Upper lobe of left lung (tissue), 4 donors: ENCODE measurements around the gene PHGDH.

Experiments
- CTCF ChIP-seq, 6 experiments: fragments of 450-650 bp in 4 of 6; fragments of 200-600 bp in 2 of 6; sonication (generic) in 2 of 6; IDR thresholded peaks; one replicate each; pipeline ENCODE4 v1.5.1; 2016 to 2019; ENCODE audit warnings: antibody characterized with exemption in 6 of 6
- EP300 ChIP-seq, 4 donors: sonication (generic); formaldehyde crosslinking; IDR thresholded peaks; one replicate each; pipeline ENCODE4 v1.5.1; 2017; ENCODE audit warnings: antibody characterized with exemption in 4 of 4, control low read depth in 2 of 4
- POLR2A ChIP-seq, 4 donors: fragments of 450-650 bp; IDR thresholded peaks; one replicate each; pipeline ENCODE4 v1.5.1; 2016 to 2017; ENCODE audit warnings: antibody characterized with exemption in 4 of 4, mild to moderate bottlenecking in 2 of 4
- POLR2AphosphoS5 ChIP-seq, 2 donors: sonication (generic); formaldehyde crosslinking; IDR thresholded peaks; one replicate each; pipeline ENCODE4 v1.5.1; 2017; ENCODE audit warnings: antibody characterized with exemption in 2 of 2

GRCh38 chr1:119743308-119743707, 31.6 kb downstream of the PHGDH start:
- TF ChIP-seq CTCF (IDR thresholded peaks at IDR 0.05) = no peak
- TF ChIP-seq POLR2A (IDR thresholded peaks at IDR 0.05) = no peak
- TF ChIP-seq POLR2AphosphoS5 (IDR thresholded peaks at IDR 0.05) = no peak
- no peak for TF ChIP-seq EP300 (IDR thresholded peaks at IDR 0.05)
